ENCODE results near the gene CNKSR2. TPM values are rescaled to one million over a fixed set of nuclear protein-coding genes. Genes with fewer than 3 reads are reported as not detected.
A peak's percentile ranks its signal among the peaks of the same experiment; 100 is the strongest.

Gene CNKSR2
- total RNA-seq, 1 donor from 2014 or later, result 1.7 TPM

DNA sequence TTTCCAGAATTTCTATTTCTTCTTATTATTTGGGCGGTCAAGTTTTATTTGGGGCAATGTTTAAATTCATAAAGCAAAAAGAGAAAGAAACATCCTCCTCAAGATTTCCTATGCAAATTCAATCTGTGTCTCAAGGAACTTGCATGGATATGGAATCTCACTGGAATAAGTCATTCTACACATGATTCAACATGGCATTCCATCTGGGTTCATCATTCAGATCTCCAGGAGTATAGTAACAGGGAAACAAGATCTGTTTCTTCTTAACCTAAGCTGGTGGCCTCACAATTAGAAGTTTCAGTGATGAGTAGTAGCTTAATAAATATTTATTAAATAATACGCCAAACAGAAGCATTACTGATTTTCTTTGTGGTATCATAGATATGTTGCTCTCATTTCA, 264.1 kb downstream of the CNKSR2 start:
- Mint-ChIP-seq H3K27ac (ENCODE audit: unreplicated experiment) (no peak overlapping the region), H3K4me1 (ENCODE audit: low read depth) (peaks cover 3% of the 10 kb centered on the region), H3K36me3 (ENCODE audit: low read depth) (no peaks in the 10 kb centered on the region), H3K4me3 (ENCODE audit: unreplicated experiment) (no peak overlapping the region), H3K9me3 (ENCODE audit: low read depth) (no peaks in the 10 kb centered on the region), H3K27me3 (ENCODE audit: low read depth) (no peaks in the 10 kb centered on the region)
- no peak for DNase-seq (ENCODE audit: low spot score)
- TF ChIP-seq, protein P1, sequence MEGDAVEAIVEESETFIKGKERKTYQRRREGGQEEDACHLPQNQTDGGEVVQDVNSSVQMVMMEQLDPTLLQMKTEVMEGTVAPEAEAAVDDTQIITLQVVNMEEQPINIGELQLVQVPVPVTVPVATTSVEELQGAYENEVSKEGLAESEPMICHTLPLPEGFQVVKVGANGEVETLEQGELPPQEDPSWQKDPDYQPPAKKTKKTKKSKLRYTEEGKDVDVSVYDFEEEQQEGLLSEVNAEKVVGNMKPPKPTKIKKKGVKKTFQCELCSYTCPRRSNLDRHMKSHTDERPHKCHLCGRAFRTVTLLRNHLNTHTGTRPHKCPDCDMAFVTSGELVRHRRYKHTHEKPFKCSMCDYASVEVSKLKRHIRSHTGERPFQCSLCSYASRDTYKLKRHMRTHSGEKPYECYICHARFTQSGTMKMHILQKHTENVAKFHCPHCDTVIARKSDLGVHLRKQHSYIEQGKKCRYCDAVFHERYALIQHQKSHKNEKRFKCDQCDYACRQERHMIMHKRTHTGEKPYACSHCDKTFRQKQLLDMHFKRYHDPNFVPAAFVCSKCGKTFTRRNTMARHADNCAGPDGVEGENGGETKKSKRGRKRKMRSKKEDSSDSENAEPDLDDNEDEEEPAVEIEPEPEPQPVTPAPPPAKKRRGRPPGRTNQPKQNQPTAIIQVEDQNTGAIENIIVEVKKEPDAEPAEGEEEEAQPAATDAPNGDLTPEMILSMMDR (IDR thresholded peaks at IDR 0.05), result no peak

DNA sequence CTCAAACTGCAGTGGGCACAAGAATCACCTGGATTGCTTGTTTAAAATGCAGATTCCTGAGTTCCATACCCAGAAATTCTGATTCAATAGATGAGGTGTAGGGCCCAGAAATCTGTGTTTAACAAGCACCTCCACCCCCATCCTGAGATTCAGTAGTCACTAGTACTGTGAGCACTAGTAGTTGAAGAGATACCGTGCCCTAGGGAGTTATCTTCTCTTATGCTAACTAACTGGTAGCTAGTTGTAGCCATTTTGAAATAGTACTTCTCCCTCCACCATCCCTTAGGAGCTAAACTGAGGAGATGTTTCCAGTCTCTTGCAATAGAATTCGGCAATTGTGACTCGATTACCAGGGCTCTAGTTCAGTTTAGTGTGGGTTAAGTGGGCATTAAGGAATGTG, 265.6 kb downstream of the CNKSR2 start:
- TF ChIP-seq, protein P1 (IDR thresholded peaks at IDR 0.05), result no peak
- no peak overlapping the region for H3K27ac Mint-ChIP-seq (ENCODE audit: unreplicated experiment)
- H3K36me3 Mint-ChIP-seq (ENCODE audit: low read depth), result no peaks in the 10 kb centered on the region
- no peaks in the 10 kb centered on the region for H3K9me3 Mint-ChIP-seq (ENCODE audit: low read depth)
- H3K4me3 Mint-ChIP-seq (ENCODE audit: unreplicated experiment), result no peak overlapping the region
- peaks cover 3% of the 10 kb centered on the region for H3K4me1 Mint-ChIP-seq (ENCODE audit: low read depth)
- H3K27me3 Mint-ChIP-seq (ENCODE audit: low read depth), result no peaks in the 10 kb centered on the region
- no peak for DNase-seq (ENCODE audit: low spot score)

DNA sequence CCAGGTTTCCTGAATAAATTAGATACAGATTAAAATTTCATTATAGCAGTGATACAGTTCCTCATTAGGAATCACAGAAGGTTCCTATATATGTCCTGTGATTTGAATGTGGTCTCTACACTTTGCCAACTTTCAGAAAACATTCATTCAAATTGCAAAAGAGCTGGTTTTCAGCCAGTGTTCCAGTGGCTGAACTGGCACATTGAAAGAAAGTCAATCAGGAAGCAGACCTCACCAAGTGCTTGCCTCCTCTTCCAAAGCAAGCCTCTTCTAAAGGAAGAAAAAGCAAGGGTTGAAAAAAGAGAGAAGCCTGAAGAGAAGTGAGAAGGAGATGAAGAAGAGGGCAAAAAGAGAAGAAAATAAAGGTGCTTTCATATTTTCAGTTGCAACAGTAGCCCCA, 271.2 kb downstream of the CNKSR2 start:
- H3K4me1 Mint-ChIP-seq (ENCODE audit: low read depth), result no peaks in the 10 kb centered on the region
- H3K4me3 Mint-ChIP-seq (ENCODE audit: unreplicated experiment), result no peak overlapping the region
- TF ChIP-seq, protein P1 (IDR thresholded peaks at IDR 0.05), result no peak
- H3K9me3 Mint-ChIP-seq (ENCODE audit: low read depth), result no peaks in the 10 kb centered on the region
- H3K27ac Mint-ChIP-seq (ENCODE audit: unreplicated experiment), result no peak overlapping the region
- no peaks in the 10 kb centered on the region for H3K36me3 Mint-ChIP-seq (ENCODE audit: low read depth)
- no peak for DNase-seq (ENCODE audit: low spot score)
- H3K27me3 Mint-ChIP-seq (ENCODE audit: low read depth), result no peaks in the 10 kb centered on the region

DNA sequence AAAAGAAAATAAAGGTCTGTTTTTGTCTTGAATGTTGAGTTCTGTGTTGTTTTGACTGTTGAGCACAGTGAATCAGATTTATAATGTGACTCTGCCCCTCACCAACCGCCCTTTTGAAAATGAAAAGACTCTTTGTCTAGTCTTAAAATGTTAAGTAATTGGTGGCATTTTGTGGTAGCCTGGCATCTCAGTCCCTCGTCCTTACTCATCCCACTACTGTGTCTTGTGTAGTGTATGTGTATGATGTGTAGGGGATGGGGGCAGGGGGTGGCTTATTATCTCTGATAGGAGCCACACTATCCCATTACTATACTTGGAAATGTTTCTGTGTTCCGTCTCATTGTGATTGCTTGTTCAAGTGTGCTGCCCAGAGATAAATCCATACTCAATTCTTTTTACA, 271.7 kb downstream of the CNKSR2 start:
- Mint-ChIP-seq H3K4me1 (ENCODE audit: low read depth) (no peaks in the 10 kb centered on the region), H3K9me3 (ENCODE audit: low read depth) (no peaks in the 10 kb centered on the region), H3K27me3 (ENCODE audit: low read depth) (no peaks in the 10 kb centered on the region), H3K36me3 (ENCODE audit: low read depth) (no peaks in the 10 kb centered on the region), H3K4me3 (ENCODE audit: unreplicated experiment) (no peak overlapping the region), H3K27ac (ENCODE audit: unreplicated experiment) (no peak overlapping the region)
- DNase-seq (ENCODE audit: low spot score), result no peak
- TF ChIP-seq, protein P1 (IDR thresholded peaks at IDR 0.05), result no peak

DNA sequence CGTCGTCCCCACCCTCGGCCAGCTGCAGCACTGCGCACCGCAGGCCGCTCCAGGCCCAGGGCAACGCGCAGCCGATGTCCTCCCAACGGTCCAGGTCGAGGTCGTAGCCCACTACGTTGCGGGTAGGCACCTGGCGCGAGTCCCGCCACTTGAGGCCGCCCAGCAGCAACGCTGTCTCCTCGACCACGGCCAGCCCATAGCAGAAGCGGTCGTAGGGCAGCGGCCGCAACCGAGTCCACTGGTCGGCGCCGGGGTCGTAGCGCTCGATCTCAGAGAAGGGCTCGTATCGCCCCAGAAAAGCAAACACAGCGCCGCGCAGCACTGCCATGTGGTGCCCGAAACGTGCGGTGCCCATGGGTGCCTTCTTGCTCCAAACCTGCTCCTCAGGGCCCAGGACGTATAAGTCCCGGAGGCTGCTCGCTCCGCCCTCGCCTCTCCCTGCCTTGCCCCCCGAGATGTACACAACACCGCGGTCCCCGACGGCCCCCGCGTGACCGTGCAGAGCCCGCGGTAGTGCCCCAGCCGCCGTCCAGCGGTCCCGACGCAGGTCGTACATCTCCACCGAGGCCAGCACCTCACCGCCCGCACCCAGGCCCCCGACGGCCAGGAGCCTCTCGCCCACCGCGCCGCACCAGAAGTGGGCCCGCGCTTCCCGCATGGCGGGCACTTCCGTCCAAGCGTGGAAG, 281.8 kb downstream of the CNKSR2 start:
- TF ChIP-seq, protein P1 (IDR thresholded peaks at IDR 0.05), result no peak
- Mint-ChIP-seq H3K27me3 (ENCODE audit: low read depth) (no peaks in the 10 kb centered on the region), H3K36me3 (ENCODE audit: low read depth) (no peaks in the 10 kb centered on the region), H3K9me3 (ENCODE audit: low read depth) (no peaks in the 10 kb centered on the region), H3K27ac (ENCODE audit: unreplicated experiment) (no peak overlapping the region), H3K4me1 (ENCODE audit: low read depth) (peaks cover 10% of the 10 kb centered on the region), H3K4me3 (ENCODE audit: unreplicated experiment) (no peak overlapping the region)
- peak; percentile 89 for DNase-seq (ENCODE audit: low spot score)

Data from chondrocyte (in vitro differentiated cells).